PC-9 (cell line): ENCODE data around the gene EPS8L3.

Source experiments
- CTCF ChIP-seq: fragments of 200-600 bp; sonication (generic); conservative IDR thresholded peaks from 2 replicates; pipeline ENCODE4 v1.6.1; 2017; ENCODE audit warnings: mixed run types, antibody characterized with exemption, mild to moderate bottlenecking, moderate library complexity
- EZH2 ChIP-seq: fragments of 200-600 bp; sonication (generic); IDR thresholded peaks from 2 replicates; pipeline ENCODE4 v1.8.0; 2017; ENCODE audit warnings: antibody characterized with exemption, low read depth

GRCh38 chr1:109804660-109805059 lies 40.9 kb upstream of the EPS8L3 start:
- no peak for TF ChIP-seq CTCF
- TF ChIP-seq EZH2 = no peak
